Vagina (tissue), 2 donors: ENCODE results near the gene KIF16B. TPM values are rescaled to one million over a fixed set of nuclear protein-coding genes. Genes with fewer than 3 reads are reported as not detected.

Experiments used
- DNase-seq, 2 donors: peaks; one replicate each; pipeline ENCODE4 v3.0.0-alpha.2; 2017; ENCODE audit errors: extremely low spot score in 2 of 2
- H3K27ac ChIP-seq: fragments of 200-600 bp; sonication (generic); one replicate; pipeline ENCODE4 v1.5.1; 2019
- H3K27me3 ChIP-seq: fragments of 200-600 bp; sonication (generic); one replicate; pipeline ENCODE4 v1.5.1; 2019
- H3K36me3 ChIP-seq, 2 donors: fragments of 200-600 bp; sonication (generic); one replicate each; pipeline ENCODE4 v1.5.1; 2017 to 2019
- H3K4me1 ChIP-seq: fragments of 200-600 bp; sonication (generic); one replicate; pipeline ENCODE4 v1.5.1; 2019
- H3K4me3 ChIP-seq, 2 donors: fragments of 200-600 bp; sonication (generic); 1 replicate in 1 of 2; 2 replicates in 1 of 2; pipeline ENCODE4 v1.5.1; 2016 to 2019
- H3K9me3 ChIP-seq: fragments of 200-600 bp; sonication (generic); one replicate; pipeline ENCODE4 v1.5.1; 2019
- CTCF ChIP-seq, 3 experiments: fragments of 450-650 bp in 2 of 3; fragments of 200-600 bp in 1 of 3; sonication (generic) in 1 of 3; IDR thresholded peaks; one replicate each; pipeline ENCODE4 v1.5.1; 2017 to 2019; ENCODE audit warnings: antibody characterized with exemption in 3 of 3, mild to moderate bottlenecking in 2 of 3, moderate library complexity in 2 of 3
- POLR2A ChIP-seq, 2 donors: fragments of 450-650 bp; IDR thresholded peaks; one replicate each; pipeline ENCODE4 v1.6.1; 2017; ENCODE audit warnings: antibody characterized with exemption in 2 of 2, mild to moderate bottlenecking in 2 of 2, moderate library complexity in 2 of 2
- POLR2AphosphoS5 ChIP-seq, 2 donors: sonication (generic); formaldehyde crosslinking; IDR thresholded peaks; one replicate each; pipeline ENCODE4 v1.9.0; 2017; ENCODE audit warnings: antibody characterized with exemption in 2 of 2, mild to moderate bottlenecking in 2 of 2, low read depth in 1 of 2; ENCODE audit not compliant: insufficient read depth in 1 of 2
- intact Hi-C: fragments of 100-400 bp; cut with DNase I; formaldehyde crosslinking; loops from one replicate; pipeline ENCODE4 v1.15.1; 2023
- total RNA-seq: library from RNA; depleted of rRNA; stranded (reverse); fragments of >200 nt; gene quantifications from one replicate; pipeline ENCODE4 v1.2.3, GENCODE V29; 2016

Gene KIF16B
- total RNA-seq, 1 donor from 2014 or later: 27.7 TPM

DNA sequence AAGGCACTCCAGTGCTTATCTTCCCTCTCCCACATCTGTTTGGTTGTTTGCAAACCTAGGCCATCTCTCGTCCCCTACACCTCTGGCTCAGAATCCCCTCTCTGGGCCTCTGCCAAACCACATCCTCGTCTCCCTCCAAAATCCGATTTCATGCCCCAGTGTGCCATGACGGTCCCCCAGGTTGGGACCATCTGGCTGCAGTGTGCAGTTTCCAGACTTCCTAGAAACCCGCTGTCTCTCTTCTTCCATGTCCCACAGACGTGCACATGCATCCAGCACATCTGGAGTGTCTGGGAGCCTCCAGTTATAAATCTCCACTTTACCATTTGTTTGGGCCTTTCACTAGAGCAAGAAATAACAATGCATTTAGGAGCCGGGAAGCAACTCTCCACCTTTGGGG is 316.2 kb downstream of the KIF16B start:
- intact Hi-C loops: no loop called here
- TF ChIP-seq POLR2A (IDR thresholded peaks at IDR 0.05) (no peak), POLR2AphosphoS5 (IDR thresholded peaks at IDR 0.05; ENCODE audit: insufficient read depth in 1 of 2, low read depth in 1 of 2) (no peak), CTCF (IDR thresholded peaks at IDR 0.05) (no peak)
- H3K27me3 ChIP-seq: no peaks in the 10 kb centered on the region
- DNase-seq: peak; percentile 42 to 88
- H3K9me3 ChIP-seq: no peaks in the 10 kb centered on the region
- no peaks in the 10 kb centered on the region for H3K4me1 ChIP-seq
- no peak overlapping the region for H3K4me3 ChIP-seq
- no peak overlapping the region for H3K27ac ChIP-seq
- H3K36me3 ChIP-seq: no peaks in the 10 kb centered on the region

DNA sequence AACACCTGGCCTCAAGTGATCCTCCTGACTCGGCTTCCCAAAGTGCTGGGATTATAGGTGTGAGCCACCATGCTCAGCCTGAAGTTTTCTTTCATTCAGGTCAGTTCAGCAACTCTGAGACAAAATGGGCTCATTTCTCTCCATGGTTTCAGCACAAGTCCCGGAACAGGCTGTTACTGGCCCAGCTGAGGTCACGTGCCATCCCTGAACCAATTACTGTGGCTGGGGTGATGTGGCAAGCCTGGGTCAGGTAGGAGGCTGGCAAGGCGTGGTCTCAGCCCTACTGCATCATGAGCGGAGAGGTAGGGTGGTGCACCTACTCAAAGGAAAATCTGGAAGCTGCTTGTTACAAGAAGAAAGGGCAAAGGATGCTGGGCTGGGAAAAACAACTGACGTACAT is 326.4 kb downstream of the KIF16B start:
- Histone ChIP-seq H3K4me3 (no peak overlapping the region), H3K27me3 (no peaks in the 10 kb centered on the region), H3K27ac (no peak overlapping the region), H3K9me3 (no peaks in the 10 kb centered on the region), H3K36me3 (no peaks in the 10 kb centered on the region), H3K4me1 (no peaks in the 10 kb centered on the region)
- intact Hi-C loops: no loop called here
- no peak for DNase-seq
- TF ChIP-seq POLR2A (IDR thresholded peaks at IDR 0.05) (no peak), CTCF (IDR thresholded peaks at IDR 0.05) (no peak), POLR2AphosphoS5 (IDR thresholded peaks at IDR 0.05; ENCODE audit: insufficient read depth in 1 of 2, low read depth in 1 of 2) (no peak)

DNA sequence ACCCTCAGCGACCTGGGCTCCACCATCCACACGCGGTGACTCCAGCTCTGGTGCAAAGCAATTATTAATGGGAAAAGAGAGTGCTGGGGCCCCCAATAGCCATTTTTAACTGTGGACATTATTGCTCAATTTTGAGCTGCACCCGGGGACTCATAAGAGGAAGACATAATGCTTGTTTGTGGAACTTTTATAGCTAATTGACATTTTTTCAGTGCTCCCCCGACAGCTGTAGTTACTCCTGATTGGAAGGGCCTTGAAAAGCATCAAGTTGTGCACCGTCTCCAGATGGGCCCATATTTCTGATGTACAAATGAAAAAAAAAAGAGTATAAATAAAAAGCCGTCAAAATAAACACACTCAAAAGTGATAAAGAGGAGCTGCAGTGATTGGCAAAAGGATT is 327.0 kb downstream of the KIF16B start:
- Histone ChIP-seq H3K27ac (no peak overlapping the region), H3K4me1 (no peaks in the 10 kb centered on the region), H3K4me3 (no peak overlapping the region), H3K27me3 (no peaks in the 10 kb centered on the region), H3K9me3 (no peaks in the 10 kb centered on the region), H3K36me3 (no peaks in the 10 kb centered on the region)
- peak in 1 of 2 donors; percentile 4 for DNase-seq
- intact Hi-C loops: no loop called here
- TF ChIP-seq POLR2A (IDR thresholded peaks at IDR 0.05) (no peak), CTCF (IDR thresholded peaks at IDR 0.05) (no peak)

- Histone ChIP-seq H3K9me3 (no peaks in the 10 kb centered on the region), H3K4me3 (no peak overlapping the region), H3K27me3 (no peaks in the 10 kb centered on the region), H3K4me1 (no peaks in the 10 kb centered on the region), H3K27ac (no peak overlapping the region), H3K36me3 (no peaks in the 10 kb centered on the region)
- peak in 1 of 2 donors; percentile 55 for DNase-seq
- no peak for TF ChIP-seq POLR2A (IDR thresholded peaks at IDR 0.05)
- TF ChIP-seq POLR2AphosphoS5 (IDR thresholded peaks at IDR 0.05; ENCODE audit: insufficient read depth in 1 of 2, low read depth in 1 of 2): no peak
- no peak for TF ChIP-seq CTCF (IDR thresholded peaks at IDR 0.05)
- intact Hi-C loops: no loop called here
Measured at GRCh38 chr20:16245879-16246278, 327.4 kb downstream of the KIF16B start.

DNA sequence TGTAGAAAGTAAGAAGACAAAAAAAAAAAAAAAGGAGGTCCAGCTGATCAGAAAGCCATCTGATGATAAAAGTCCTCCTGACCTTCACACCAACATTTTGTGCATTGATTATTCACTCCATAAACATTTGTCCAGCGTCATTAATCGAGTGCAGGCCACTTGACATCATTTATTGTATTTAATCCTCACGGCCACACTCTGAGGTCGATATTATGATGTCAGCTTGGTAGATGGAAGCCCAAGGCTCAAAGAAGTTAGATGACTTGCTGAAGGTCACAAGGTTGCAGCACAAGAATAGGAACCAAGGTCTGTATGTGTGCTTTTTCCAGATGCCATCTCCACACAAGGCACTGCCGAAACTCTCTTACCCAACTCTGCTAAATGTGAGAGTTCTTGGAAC is 328.4 kb downstream of the KIF16B start:
- DNase-seq: no peak
- H3K27me3 ChIP-seq: no peaks in the 10 kb centered on the region
- no peak overlapping the region for H3K4me3 ChIP-seq
- no peak overlapping the region for H3K27ac ChIP-seq
- H3K36me3 ChIP-seq: no peaks in the 10 kb centered on the region
- intact Hi-C loops: no loop called here
- no peaks in the 10 kb centered on the region for H3K9me3 ChIP-seq
- TF ChIP-seq POLR2A (IDR thresholded peaks at IDR 0.05) (no peak), POLR2AphosphoS5 (IDR thresholded peaks at IDR 0.05; ENCODE audit: insufficient read depth in 1 of 2, low read depth in 1 of 2) (no peak), CTCF (IDR thresholded peaks at IDR 0.05) (no peak)
- no peaks in the 10 kb centered on the region for H3K4me1 ChIP-seq
